Measurements from ENCODE around the gene L2HGDH.

- TF ChIP-seq EZH2 (IDR thresholded peaks at IDR 0.05; ENCODE audit: borderline replicate concordance) (no peak), CTCF (IDR thresholded peaks at IDR 0.05; ENCODE audit: poor library complexity) (no peak), EZH2phosphoT487 (IDR thresholded peaks at IDR 0.05; ENCODE audit: low read depth, severe bottlenecking, unreplicated experiment) (no peak)
Measured at GRCh38 chr14:50338587-50338986, 26.6 kb upstream of the L2HGDH start.

Measured in hepatocyte (in vitro differentiated cells).